Mesodermal cell (in vitro differentiated cells): Measurements from ENCODE around the gene ARHGEF16.

ENCODE experiments used
- H3K27ac ChIP-seq: 2 replicates; pipeline ENCODE4 v1.7.0; 2013; ENCODE audit warnings: mild to moderate bottlenecking, low read depth, low read length, moderate library complexity; ENCODE audit not compliant: severe bottlenecking
- H3K36me3 ChIP-seq: 2 replicates; pipeline ENCODE4 v1.7.1; 2013; ENCODE audit warnings: mild to moderate bottlenecking, low read length, moderate library complexity; ENCODE audit not compliant: control insufficient read depth, insufficient read depth
- H3K4me1 ChIP-seq: one replicate; pipeline ENCODE4 v1.7.1; 2013; ENCODE audit warnings: mild to moderate bottlenecking, low read length; ENCODE audit not compliant: insufficient read depth, control insufficient read depth, poor library complexity, severe bottlenecking
- H3K4me3 ChIP-seq: 2 replicates; pipeline ENCODE4 v1.7.0; 2013; ENCODE audit warnings: low read length, control low read depth, mild to moderate bottlenecking; ENCODE audit not compliant: insufficient read depth, poor library complexity, severe bottlenecking; ENCODE audit errors: extremely low read depth
- H3K9me3 ChIP-seq: 2 replicates; pipeline ENCODE4 v1.7.1; 2013; ENCODE audit warnings: mild to moderate bottlenecking, low read length, moderate library complexity; ENCODE audit not compliant: control insufficient read depth
- WGBS, 2 experiments: methylation state at CpG; one replicate each; pipeline ENCODE4 v1.1.5; 2013; ENCODE audit warnings: missing lambda C conversion rate in 2 of 2; ENCODE audit not compliant: insufficient coverage in 2 of 2; 5-methylcytosine and 5-hydroxymethylcytosine counted together

Gene ARHGEF16

GRCh38 chr1:3463891-3464648, 9.6 kb downstream of the ARHGEF16 start:
- 92 to 96% methylated on average over 21 of the region's 21 CpGs for WGBS, 2 experiments
- peaks cover 21% of the 10 kb centered on the region for H3K4me1 ChIP-seq
- H3K27ac ChIP-seq, result no peak overlapping the region
- no peaks in the 10 kb centered on the region for H3K9me3 ChIP-seq
- H3K4me3 ChIP-seq, result no peak overlapping the region
- H3K36me3 ChIP-seq, result no peaks in the 10 kb centered on the region

GRCh38 chr1:3464649-3465025, 10.2 kb downstream of the ARHGEF16 start:
- Histone ChIP-seq H3K36me3 (no peaks in the 10 kb centered on the region), H3K4me3 (no peak overlapping the region), H3K27ac (no peak overlapping the region), H3K9me3 (no peaks in the 10 kb centered on the region), H3K4me1 (peaks cover 17% of the 10 kb centered on the region)
- 91 to 96% methylated on average over 10 of the region's 11 CpGs for WGBS, 2 experiments

DNA sequence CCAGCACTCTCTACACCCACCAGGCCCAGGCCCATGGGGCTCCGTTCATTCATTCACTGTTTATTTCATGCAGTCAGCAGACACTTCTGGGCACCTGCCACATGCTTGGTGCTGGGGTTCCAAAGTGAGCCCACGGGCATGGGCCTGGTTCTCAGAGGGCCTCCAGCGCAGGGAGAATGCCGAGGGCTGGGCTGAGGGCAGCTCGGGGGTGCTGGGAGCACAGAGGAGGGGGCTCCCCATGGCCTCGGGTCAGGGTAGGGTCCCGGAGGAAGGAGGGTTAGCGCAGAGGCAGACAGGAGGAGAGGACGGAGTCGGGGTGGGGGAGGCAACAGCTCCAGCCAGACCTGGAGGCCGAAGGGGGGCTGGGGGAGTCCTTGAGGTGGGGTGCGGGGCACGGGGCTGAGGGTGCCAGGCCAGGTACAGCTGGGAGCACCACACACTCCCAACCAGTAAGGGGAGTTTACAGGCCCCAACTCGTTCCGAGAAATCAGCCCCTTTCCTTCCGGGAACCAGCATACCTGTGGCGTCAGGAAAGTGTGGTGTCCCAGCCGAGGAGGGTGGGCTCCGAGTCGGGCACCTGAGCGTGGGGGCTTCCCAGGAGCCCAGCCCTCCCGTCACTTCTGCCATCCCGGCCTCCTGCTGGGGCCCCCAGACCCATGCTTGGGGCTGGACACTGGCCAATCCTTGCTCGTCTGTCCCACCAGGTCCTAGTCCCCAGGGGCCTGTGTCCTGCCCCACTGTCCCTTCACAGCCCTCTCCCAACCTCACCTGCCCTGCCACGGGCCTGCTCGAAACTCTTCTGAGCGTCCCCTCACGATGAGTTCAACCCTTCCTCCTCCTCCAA, 10.8 kb downstream of the ARHGEF16 start:
- H3K36me3 ChIP-seq, result no peaks in the 10 kb centered on the region
- H3K27ac ChIP-seq, result no peak overlapping the region
- no peak overlapping the region for H3K4me3 ChIP-seq
- H3K9me3 ChIP-seq, result no peaks in the 10 kb centered on the region
- 90% methylated on average over 15 to 25 of the region's 28 CpGs for WGBS, 2 experiments
- H3K4me1 ChIP-seq, result peaks cover 11% of the 10 kb centered on the region

GRCh38 chr1:3465935-3466321, 11.5 kb downstream of the ARHGEF16 start:
- Histone ChIP-seq H3K4me1 (peaks cover 10% of the 10 kb centered on the region), H3K9me3 (no peaks in the 10 kb centered on the region), H3K4me3 (no peak overlapping the region), H3K27ac (no peak overlapping the region), H3K36me3 (no peaks in the 10 kb centered on the region)
- 89 to 95% methylated on average over 15 to 17 of the region's 17 CpGs for WGBS, 2 experiments

DNA sequence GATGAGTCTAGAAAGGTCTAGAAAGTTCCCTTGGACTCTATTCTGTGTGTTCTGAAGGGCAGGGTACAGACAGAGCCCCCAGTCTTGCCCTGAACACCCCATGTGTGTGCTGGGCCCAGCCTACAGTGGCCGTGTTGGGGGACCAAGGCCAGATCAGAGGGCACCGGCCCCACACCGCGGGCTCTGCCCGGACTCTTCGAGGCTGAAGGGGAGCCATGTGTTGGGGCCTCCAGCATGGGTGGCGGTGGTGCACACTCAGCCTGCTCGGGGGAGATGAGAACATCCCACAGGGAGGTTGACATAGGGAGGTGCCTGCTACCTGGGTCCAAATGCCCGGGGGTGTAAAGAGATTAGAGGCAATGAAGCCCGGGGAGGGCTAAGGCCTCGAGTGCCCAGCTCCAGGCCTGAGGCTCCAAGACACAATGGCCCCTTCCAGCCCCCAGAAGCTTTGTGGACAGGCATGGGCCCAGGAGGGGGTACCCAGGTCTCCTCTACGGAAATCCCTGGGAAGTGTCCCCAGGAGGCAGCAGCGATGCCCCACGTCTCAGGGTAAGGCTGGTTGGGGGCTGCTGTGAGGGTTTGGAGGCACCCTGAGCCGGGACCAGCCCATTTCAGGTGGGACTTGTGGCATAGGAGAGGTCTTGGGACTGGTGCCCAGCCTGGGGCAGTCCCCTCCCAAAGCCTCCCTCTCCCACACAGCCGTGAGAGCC, 12.1 kb downstream of the ARHGEF16 start:
- Histone ChIP-seq H3K36me3 (no peaks in the 10 kb centered on the region), H3K4me1 (peaks cover 7% of the 10 kb centered on the region), H3K9me3 (no peaks in the 10 kb centered on the region), H3K27ac (no peak overlapping the region), H3K4me3 (no peak overlapping the region)
- WGBS, 2 experiments, result 94 to 95% methylated on average over 15 to 16 of the region's 16 CpGs

DNA sequence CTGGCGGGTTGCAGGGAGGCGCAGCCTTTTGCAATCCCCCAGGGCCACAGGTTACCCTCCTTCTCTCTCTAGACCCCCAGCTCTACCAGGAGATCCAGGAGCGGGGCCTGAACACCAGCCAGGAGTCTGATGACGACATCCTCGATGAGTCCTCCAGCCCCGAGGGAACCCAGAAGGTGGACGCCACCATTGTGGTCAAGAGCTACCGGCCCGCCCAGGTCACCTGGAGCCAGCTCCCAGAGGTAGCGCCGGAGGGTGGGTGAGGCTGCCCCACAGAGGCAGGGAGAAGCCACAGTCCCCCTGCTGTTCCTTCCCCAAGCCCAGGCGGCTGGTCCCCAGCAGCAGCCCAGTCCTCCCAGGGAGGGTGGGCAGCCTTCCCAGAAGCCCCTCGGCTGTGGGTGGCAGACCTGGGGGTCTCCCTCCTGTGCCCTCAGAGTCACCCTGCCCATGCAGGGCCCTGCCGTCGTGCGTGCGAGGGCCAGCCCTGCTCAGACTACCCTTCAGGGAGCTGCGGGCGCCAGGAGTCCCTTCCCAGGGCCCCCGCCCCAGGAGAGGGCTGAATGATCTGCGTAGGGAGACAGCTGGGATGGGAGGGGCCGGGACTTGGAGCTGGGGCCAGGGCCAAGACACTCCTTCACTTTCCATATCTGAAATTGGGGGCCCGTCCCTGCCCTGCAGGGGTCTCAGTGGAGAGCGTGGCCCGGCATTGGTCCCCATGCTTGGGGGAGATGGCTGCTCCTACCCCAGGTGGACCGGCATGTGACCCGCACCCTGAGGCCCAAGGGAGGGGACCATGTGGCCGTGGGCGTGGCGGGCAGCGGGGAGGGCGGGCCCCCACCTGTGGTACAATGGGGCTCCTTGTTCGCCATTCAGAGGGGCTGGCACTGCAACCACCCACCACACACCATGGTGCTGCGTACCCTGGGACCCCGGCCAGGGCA, 12.9 kb downstream of the ARHGEF16 start:
- 93 to 94% methylated on average over 33 to 34 of the region's 35 CpGs for WGBS, 2 experiments
- Histone ChIP-seq H3K4me3 (no peak overlapping the region), H3K9me3 (no peaks in the 10 kb centered on the region), H3K27ac (no peak overlapping the region), H3K36me3 (no peaks in the 10 kb centered on the region), H3K4me1 (peaks cover 15% of the 10 kb centered on the region)

- 89 to 92% methylated on average over 28 to 31 of the region's 34 CpGs for WGBS, 2 experiments
- Histone ChIP-seq H3K9me3 (no peaks in the 10 kb centered on the region), H3K36me3 (no peaks in the 10 kb centered on the region), H3K4me3 (no peak overlapping the region), H3K27ac (no peak overlapping the region), H3K4me1 (peaks cover 15% of the 10 kb centered on the region)
Observed at GRCh38 chr1:3468236-3469103, 14.0 kb downstream of the ARHGEF16 start.

- no peaks in the 10 kb centered on the region for H3K36me3 ChIP-seq
- 95% methylated on average over 28 to 29 of the region's 31 CpGs for WGBS, 2 experiments
Observed at GRCh38 chr1:3469104-3469848, 14.8 kb downstream of the ARHGEF16 start.

More at GRCh38 chr1:3469104-3469848, 14.8 kb downstream of the ARHGEF16 start:
- H3K4me1 ChIP-seq, result peaks cover 15% of the 10 kb centered on the region
- H3K9me3 ChIP-seq, result no peaks in the 10 kb centered on the region
- no peak overlapping the region for H3K27ac ChIP-seq
- H3K4me3 ChIP-seq, result no peak overlapping the region
